Activated CD4-positive, alpha-beta T cell treated with anti-CD3 and anti-CD28 coated beads, Interleukin-2, amount 50 U/mL, for 24 hours (primary cell): ENCODE data around the gene KRT34.

Experiments
- DNase-seq, 2 donors: peaks; one replicate each; pipeline ENCODE4 v3.0.0-alpha.2; 2020; ENCODE audit warnings: low read depth in 1 of 2, low spot score in 1 of 2

Gene KRT34

GRCh38 chr17:41333836-41334235, 48.3 kb downstream of the KRT34 start:
- no peak for DNase-seq

- no peak for DNase-seq
Measured at GRCh38 chr17:41333098-41333497, 49.0 kb downstream of the KRT34 start.

- DNase-seq: no peak
Measured at GRCh38 chr17:41332239-41332638, 49.9 kb downstream of the KRT34 start.

GRCh38 chr17:41331606-41332005, 50.5 kb downstream of the KRT34 start:
- no peak for DNase-seq

- DNase-seq: no peak
Measured at GRCh38 chr17:41329279-41329948, 52.7 kb downstream of the KRT34 start.

- no peak for DNase-seq
Measured at GRCh38 chr17:41328207-41328606, 53.9 kb downstream of the KRT34 start.
